ENCODE measurements around the gene GJB1. TPM values are rescaled to one million over a fixed set of nuclear protein-coding genes. Genes with fewer than 3 reads are reported as not detected.
"Not testable (repeated sequence)": the region's sequence is repeated elsewhere in the genome, so short reads cannot be mapped to it uniquely, and the experiment has no call there.

Gene GJB1
- total RNA-seq, 2 experiments from 2014 or later = not detected

GRCh38 chrX:71251466-71251973 is 28.5 kb downstream of the GJB1 start:
- Mint-ChIP-seq H3K4me1 (peaks cover 36% of the 10 kb centered on the region), H3K27ac (peak overlapping the region; percentile 46), H3K4me3 (peak overlapping the region; percentile 91), H3K36me3 (ENCODE audit: low read depth) (peaks cover 8% of the 10 kb centered on the region), H3K27me3 (no peaks in the 10 kb centered on the region), H3K9me3 (no peaks in the 10 kb centered on the region)
- CTCF ChIA-PET = no interaction called here
- peak; percentile 8 for DNase-seq
- POLR2A ChIA-PET = no interaction called here

- POLR2A ChIA-PET = no interaction called here
- Mint-ChIP-seq H3K36me3 (ENCODE audit: low read depth) (peaks cover 6% of the 10 kb centered on the region), H3K4me1 (peaks cover 36% of the 10 kb centered on the region), H3K4me3 (peak overlapping the region; percentile 91), H3K27me3 (no peaks in the 10 kb centered on the region), H3K9me3 (no peaks in the 10 kb centered on the region), H3K27ac (no peak overlapping the region)
- CTCF ChIA-PET = no interaction called here
- DNase-seq = no peak
Observed at GRCh38 chrX:71252221-71252620, 29.2 kb downstream of the GJB1 start.

GRCh38 chrX:71253253-71254091 is 30.4 kb downstream of the GJB1 start:
- no peaks in the 10 kb centered on the region for H3K9me3 Mint-ChIP-seq
- ChIA-PET CTCF (no interaction called here), POLR2A (no interaction called here)
- peak overlapping the region; percentile 94 for H3K27ac Mint-ChIP-seq
- peak overlapping the region; percentile 91 for H3K4me3 Mint-ChIP-seq
- H3K27me3 Mint-ChIP-seq = no peaks in the 10 kb centered on the region
- H3K4me1 Mint-ChIP-seq = peaks cover 36% of the 10 kb centered on the region
- peak; percentile 30 for DNase-seq
- H3K36me3 Mint-ChIP-seq (ENCODE audit: low read depth) = peaks cover 4% of the 10 kb centered on the region

- POLR2A ChIA-PET = no interaction called here
- Mint-ChIP-seq H3K4me1 (peaks cover 36% of the 10 kb centered on the region), H3K27ac (peak within 1 kb of the TSS; percentile 94), H3K4me3 (peak within 1 kb of the TSS; percentile 91), H3K9me3 (no peaks in the 10 kb centered on the region), H3K36me3 (ENCODE audit: low read depth) (peaks cover 1% of the 10 kb centered on the region), H3K27me3 (no peaks in the 10 kb centered on the region)
- DNase-seq = peak; percentile 81
- CTCF ChIA-PET = no interaction called here
Observed at GRCh38 chrX:71254092-71254963, 31.3 kb downstream of the GJB1 start, which contains the start of gene ZMYM3. Gene ZMYM3, minus strand, starts transcription at chrX:71254140. Its CDS starts 885 bp downstream, at chrX:71253255.

- no peaks in the 10 kb centered on the region for H3K36me3 Mint-ChIP-seq (ENCODE audit: low read depth)
- ChIA-PET CTCF (no interaction called here), POLR2A (no interaction called here)
- H3K9me3 Mint-ChIP-seq = no peaks in the 10 kb centered on the region
- H3K27me3 Mint-ChIP-seq = no peaks in the 10 kb centered on the region
- peaks cover 29% of the 10 kb centered on the region for H3K4me1 Mint-ChIP-seq
- H3K4me3 Mint-ChIP-seq = no peak overlapping the region
- no peak overlapping the region for H3K27ac Mint-ChIP-seq
- DNase-seq = no peak
Observed at GRCh38 chrX:71256051-71256450, 33.0 kb downstream of the GJB1 start.

GRCh38 chrX:71256856-71257255 is 33.8 kb downstream of the GJB1 start:
- POLR2A ChIA-PET = no interaction called here
- Mint-ChIP-seq H3K27ac (no peak overlapping the region), H3K27me3 (no peaks in the 10 kb centered on the region), H3K36me3 (ENCODE audit: low read depth) (no peaks in the 10 kb centered on the region), H3K4me1 (peaks cover 21% of the 10 kb centered on the region), H3K4me3 (no peak overlapping the region), H3K9me3 (no peaks in the 10 kb centered on the region)
- DNase-seq = no peak
- CTCF ChIA-PET = no interaction called here

GRCh38 chrX:71268624-71269023 is 45.6 kb downstream of the GJB1 start:
- H3K27ac Mint-ChIP-seq; H3K9me3 Mint-ChIP-seq; H3K4me3 Mint-ChIP-seq; H3K27me3 Mint-ChIP-seq; DNase-seq; H3K36me3 Mint-ChIP-seq (ENCODE audit: low read depth); H3K4me1 Mint-ChIP-seq; POLR2A ChIA-PET: not testable (repeated sequence)
- CTCF ChIA-PET = interaction anchor here (0.6 kb wide), 1 partner anchor 59 kb away, joined by 3 read pairs; no protein-coding TSS in a partner anchor

GRCh38 chrX:71269801-71270395 is 46.9 kb downstream of the GJB1 start:
- Mint-ChIP-seq H3K4me3 (no peak overlapping the region), H3K4me1 (no peaks in the 10 kb centered on the region), H3K27ac (no peak overlapping the region), H3K36me3 (ENCODE audit: low read depth) (no peaks in the 10 kb centered on the region), H3K9me3 (no peaks in the 10 kb centered on the region), H3K27me3 (no peaks in the 10 kb centered on the region)
- CTCF ChIA-PET = no interaction called here
- DNase-seq = no peak
- POLR2A ChIA-PET = no interaction called here

GRCh38 chrX:71272313-71272712 is 49.3 kb downstream of the GJB1 start:
- H3K27ac Mint-ChIP-seq; H3K4me1 Mint-ChIP-seq; H3K9me3 Mint-ChIP-seq; H3K27me3 Mint-ChIP-seq; DNase-seq; POLR2A ChIA-PET; CTCF ChIA-PET; H3K36me3 Mint-ChIP-seq (ENCODE audit: low read depth); H3K4me3 Mint-ChIP-seq: not testable (repeated sequence)

Other genes starting within 250 kb of the GJB1 start
- gene SNX12, start 154.9 kb upstream of the GJB1 start, total RNA-seq = 10 to 100 TPM; 41.8 to 49.0 TPM
- gene FOXO4, start 127.4 kb upstream of the GJB1 start, total RNA-seq = 10 to 100 TPM; 13.5 to 14.3 TPM
- gene CXorf65, start 116.5 kb upstream of the GJB1 start, total RNA-seq = 10 to 100 TPM; 25.3 to 25.5 TPM
- 100 to 1,000 TPM; 447 to 523 TPM for gene IL2RG, start 111.6 kb upstream of the GJB1 start, total RNA-seq
- 10 to 100 TPM; 56.6 to 64.7 TPM for gene MED12, start 104.6 kb upstream of the GJB1 start, total RNA-seq
- gene NLGN3, start 78.4 kb upstream of the GJB1 start, total RNA-seq = 1 to 10 TPM in 1 of 2 experiments, under 1 TPM in 1; 0.98 to 1.6 TPM
- gene ZMYM3, start 30.9 kb downstream of the GJB1 start, total RNA-seq = 10 to 100 TPM; 27.4 to 28.0 TPM
- gene NONO, start 60.4 kb downstream of the GJB1 start, total RNA-seq = 100 to 1,000 TPM; 481 to 680 TPM
- gene ITGB1BP2, start 78.5 kb downstream of the GJB1 start, total RNA-seq = 1 to 10 TPM; 4.4 to 4.7 TPM
- gene TAF1, start 143.1 kb downstream of the GJB1 start, total RNA-seq = 10 to 100 TPM; 44.4 to 48.9 TPM